ENCODE measurements around the gene HOTAIR.

GRCh38 chr12:54019091-54019811, 44.5 kb upstream of the HOTAIR start:
- TF ChIP-seq, protein P1, sequence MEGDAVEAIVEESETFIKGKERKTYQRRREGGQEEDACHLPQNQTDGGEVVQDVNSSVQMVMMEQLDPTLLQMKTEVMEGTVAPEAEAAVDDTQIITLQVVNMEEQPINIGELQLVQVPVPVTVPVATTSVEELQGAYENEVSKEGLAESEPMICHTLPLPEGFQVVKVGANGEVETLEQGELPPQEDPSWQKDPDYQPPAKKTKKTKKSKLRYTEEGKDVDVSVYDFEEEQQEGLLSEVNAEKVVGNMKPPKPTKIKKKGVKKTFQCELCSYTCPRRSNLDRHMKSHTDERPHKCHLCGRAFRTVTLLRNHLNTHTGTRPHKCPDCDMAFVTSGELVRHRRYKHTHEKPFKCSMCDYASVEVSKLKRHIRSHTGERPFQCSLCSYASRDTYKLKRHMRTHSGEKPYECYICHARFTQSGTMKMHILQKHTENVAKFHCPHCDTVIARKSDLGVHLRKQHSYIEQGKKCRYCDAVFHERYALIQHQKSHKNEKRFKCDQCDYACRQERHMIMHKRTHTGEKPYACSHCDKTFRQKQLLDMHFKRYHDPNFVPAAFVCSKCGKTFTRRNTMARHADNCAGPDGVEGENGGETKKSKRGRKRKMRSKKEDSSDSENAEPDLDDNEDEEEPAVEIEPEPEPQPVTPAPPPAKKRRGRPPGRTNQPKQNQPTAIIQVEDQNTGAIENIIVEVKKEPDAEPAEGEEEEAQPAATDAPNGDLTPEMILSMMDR (conservative IDR thresholded peaks at IDR 0.05), result no peak
- no peak for TF ChIP-seq ZFX (IDR thresholded peaks at IDR 0.05)
